LNCaP clone FGC (cell line): Measurements from ENCODE around the gene KRT75.

Experiments
- DNase-seq: peaks from one replicate; pipeline ENCODE4 v3.0.0-alpha.2; 2011; ENCODE audit warnings: low read depth
- H3K4me3 ChIP-seq: 2 replicates; pipeline ENCODE4 v1.5.1; 2011; ENCODE audit warnings: mild to moderate bottlenecking, low read depth, low read length, control low read depth
- CTCF ChIP-seq: IDR thresholded peaks from 2 replicates; pipeline ENCODE4 v1.5.1; 2012; ENCODE audit warnings: mild to moderate bottlenecking; ENCODE audit not compliant: control insufficient read depth, insufficient read depth; ENCODE audit errors: extremely low read depth

KRT75 gene

GRCh38 chr12:52440821-52441319 lies 6.7 kb upstream of the KRT75 start:
- no peak for TF ChIP-seq CTCF
- H3K4me3 ChIP-seq, result no peak overlapping the region
- DNase-seq, result no peak

GRCh38 chr12:52439845-52440244 lies 5.7 kb upstream of the KRT75 start:
- TF ChIP-seq CTCF, result no peak
- no peak for DNase-seq
- H3K4me3 ChIP-seq, result no peak overlapping the region

DNA sequence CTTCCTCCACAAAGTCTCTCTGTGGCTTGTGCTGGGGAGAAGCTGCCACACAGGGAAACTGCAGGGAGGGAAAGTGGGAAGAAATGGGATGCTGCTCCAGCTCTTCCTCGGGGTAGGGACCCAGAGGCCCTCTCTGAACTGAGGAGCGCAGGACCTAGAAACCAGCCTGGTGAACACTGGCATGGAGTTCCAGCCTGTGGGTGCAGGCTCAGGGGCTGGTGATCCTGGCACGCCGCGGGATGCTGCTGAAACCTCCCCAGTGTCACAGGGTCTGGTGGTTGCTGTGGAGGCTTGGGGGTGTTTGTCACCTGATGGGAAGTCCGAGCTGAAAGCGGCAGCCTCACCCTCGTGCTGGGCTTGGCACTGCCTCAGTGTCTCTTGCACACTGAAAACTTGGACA lies 5.2 kb upstream of the KRT75 start:
- no peak for DNase-seq
- no peak for TF ChIP-seq CTCF
- H3K4me3 ChIP-seq, result no peak overlapping the region

DNA sequence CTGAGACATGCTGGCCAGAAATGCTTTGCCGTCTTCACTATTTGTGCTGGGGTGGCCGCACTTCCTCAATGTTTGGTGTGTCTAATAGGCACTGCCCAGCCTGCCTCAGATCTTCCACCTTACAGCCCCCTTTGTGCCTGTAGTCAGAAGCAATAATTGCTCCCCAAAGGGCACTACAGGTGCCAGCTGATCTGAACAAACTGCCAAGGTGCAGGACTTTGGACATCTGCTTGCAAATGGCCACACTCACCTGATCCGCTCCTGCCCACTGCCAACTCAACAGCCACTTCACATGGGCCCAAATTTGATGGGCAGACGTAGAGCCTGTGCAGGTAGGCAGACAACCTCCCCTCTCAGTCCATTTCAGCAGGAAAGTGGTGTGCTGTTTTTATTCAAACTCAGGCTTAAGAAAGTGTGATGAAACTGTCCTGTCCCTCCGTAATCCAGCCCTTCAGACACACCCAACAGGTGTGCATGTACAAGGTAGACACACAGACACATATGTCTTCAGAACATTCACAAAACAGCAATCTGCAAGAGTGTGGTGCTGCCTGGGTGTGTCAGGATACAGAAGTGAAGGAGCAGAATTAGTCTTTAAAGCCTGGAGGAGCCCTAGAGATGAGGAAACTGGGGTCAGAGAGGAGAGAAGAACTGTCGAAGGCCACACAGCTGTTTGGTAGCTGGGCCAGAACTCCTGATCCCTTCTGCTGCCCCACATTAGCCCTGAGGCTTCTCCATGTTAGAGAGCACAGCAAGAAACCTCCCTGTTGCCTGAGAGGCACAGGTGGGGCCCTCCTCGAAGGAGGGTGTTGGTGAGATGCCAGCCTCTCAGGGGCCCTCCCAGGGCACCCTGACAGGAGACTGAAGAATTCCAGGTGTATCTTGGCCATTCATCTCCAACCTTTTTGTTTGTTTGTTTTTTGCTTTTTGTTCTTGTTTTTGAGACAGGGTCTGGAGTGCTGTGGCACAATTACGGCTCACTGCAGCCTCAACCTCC lies 4.4 kb upstream of the KRT75 start:
- H3K4me3 ChIP-seq, result no peak overlapping the region
- DNase-seq, result no peak
- TF ChIP-seq CTCF, result no peak

GRCh38 chr12:52437508-52437907 lies 3.3 kb upstream of the KRT75 start:
- no peak for DNase-seq
- no peak overlapping the region for H3K4me3 ChIP-seq
- TF ChIP-seq CTCF, result no peak

GRCh38 chr12:52436828-52437474 lies 2.8 kb upstream of the KRT75 start:
- DNase-seq, result no peak
- no peak for TF ChIP-seq CTCF
- H3K4me3 ChIP-seq, result no peak overlapping the region
